Skeletal muscle cell (primary cell): ENCODE data around the gene SPCS2.
A peak's percentile ranks its signal among the peaks of the same experiment; 100 is the strongest.
"Not testable (repeated sequence)": the region's sequence is repeated elsewhere in the genome, so short reads cannot be mapped to it uniquely, and the experiment has no call there.

Experiments used
- DNase-seq: peaks from one replicate; pipeline ENCODE4 v3.0.0-alpha.2; 2010; ENCODE audit warnings: low read depth
- H3K4me3 ChIP-seq: 2 replicates; pipeline ENCODE4 v1.5.1; 2011; ENCODE audit warnings: low read depth, mild to moderate bottlenecking, control low read depth, low read length, moderate library complexity

The SPCS2 gene

GRCh38 chr11:74989260-74989638, 40.2 kb downstream of the SPCS2 start:
- DNase-seq, result no peak
- peak overlapping the region; percentile 78 for H3K4me3 ChIP-seq

DNA sequence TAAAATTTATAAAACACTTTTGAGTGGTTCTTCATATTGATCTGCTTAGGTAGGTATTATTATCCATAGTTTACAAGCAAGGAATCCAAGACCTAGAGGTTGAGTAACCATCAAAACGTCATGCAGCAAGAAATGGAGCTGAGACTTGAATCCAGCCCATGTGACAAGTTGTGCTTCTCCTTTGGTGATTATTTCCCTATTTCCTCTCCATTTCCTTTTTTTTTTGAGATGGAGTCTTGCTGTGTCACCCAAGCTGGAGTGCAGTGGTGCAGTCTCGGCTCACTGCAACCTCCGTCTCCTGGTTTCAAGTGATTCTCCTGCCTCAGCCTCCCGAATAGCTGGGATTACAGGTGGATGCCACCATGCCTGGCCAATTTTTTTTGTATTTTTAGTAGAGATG, 41.1 kb downstream of the SPCS2 start:
- not testable (repeated sequence) for H3K4me3 ChIP-seq, DNase-seq

DNA sequence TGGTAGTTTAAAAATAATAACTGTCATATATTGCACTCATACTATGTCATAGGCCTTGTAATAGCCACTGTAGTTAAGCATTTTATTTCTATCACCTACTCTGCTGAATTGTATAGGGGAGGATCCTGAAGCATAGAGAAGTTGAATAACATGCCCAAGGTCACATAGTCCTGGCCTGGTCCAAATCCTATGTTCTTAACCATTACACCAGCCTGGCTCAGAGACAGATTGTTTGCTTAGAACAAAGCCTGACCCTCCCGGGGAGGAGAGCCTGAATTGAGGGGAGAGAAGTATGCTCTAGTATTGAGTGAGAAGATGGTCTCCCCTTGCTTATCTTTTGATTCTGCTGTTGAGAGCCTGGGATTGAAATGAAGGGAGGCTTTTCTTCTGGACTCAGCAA, 41.9 kb downstream of the SPCS2 start:
- no peak for DNase-seq
- no peak overlapping the region for H3K4me3 ChIP-seq

DNA sequence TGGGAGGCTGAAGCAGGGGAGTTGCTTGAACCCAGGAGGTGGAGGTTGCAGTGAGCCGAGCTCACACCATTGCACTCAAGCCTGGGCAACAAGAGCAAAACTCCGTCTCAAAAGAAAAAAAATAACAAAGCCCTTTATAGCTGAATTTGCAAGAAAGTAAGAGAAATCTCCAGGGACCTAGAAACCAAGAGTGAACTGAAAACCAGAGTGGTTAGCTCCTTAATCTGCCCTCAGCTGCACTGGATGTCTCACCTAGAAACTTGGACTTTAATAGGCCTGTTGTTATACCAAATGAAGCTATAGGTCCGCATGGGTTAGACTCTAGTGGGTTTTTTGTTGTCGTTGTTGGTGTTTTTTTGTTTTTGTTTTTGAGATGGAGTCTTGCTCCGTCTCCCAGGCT, 43.8 kb downstream of the SPCS2 start:
- no peak overlapping the region for H3K4me3 ChIP-seq
- DNase-seq, result no peak

DNA sequence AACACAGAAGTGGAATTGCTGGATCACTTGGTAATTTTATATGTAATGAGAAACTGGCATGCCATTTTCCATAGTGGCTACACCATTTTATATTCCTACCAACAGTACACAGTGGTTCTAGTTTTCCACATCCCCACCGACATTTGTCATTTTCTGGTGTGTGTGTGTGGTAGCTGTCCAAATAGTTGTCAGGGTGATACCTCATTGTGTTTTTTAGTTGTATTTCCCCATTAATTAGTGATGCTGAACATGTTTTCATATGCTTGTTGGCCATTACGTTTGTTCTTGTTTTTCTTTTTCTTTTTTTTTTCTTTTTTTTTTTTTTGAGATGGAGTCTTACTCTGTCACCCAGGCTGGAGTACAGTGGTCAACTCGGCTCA, 51.9 kb downstream of the SPCS2 start:
- no peak overlapping the region for H3K4me3 ChIP-seq
- no peak for DNase-seq

GRCh38 chr11:75001686-75002085, 52.6 kb downstream of the SPCS2 start:
- no peak for DNase-seq
- no peak overlapping the region for H3K4me3 ChIP-seq

- no peak for DNase-seq
- H3K4me3 ChIP-seq, result no peak overlapping the region
Measured at GRCh38 chr11:75002516-75002915, 53.5 kb downstream of the SPCS2 start.

GRCh38 chr11:75004215-75004614, 55.1 kb downstream of the SPCS2 start:
- no peak for DNase-seq
- no peak overlapping the region for H3K4me3 ChIP-seq

- DNase-seq, result no peak
- no peak overlapping the region for H3K4me3 ChIP-seq
Measured at GRCh38 chr11:75011357-75011756, 62.3 kb downstream of the SPCS2 start.

- H3K4me3 ChIP-seq, result no peak overlapping the region
- DNase-seq, result no peak
Measured at GRCh38 chr11:75011872-75012271, 62.8 kb downstream of the SPCS2 start.

DNA sequence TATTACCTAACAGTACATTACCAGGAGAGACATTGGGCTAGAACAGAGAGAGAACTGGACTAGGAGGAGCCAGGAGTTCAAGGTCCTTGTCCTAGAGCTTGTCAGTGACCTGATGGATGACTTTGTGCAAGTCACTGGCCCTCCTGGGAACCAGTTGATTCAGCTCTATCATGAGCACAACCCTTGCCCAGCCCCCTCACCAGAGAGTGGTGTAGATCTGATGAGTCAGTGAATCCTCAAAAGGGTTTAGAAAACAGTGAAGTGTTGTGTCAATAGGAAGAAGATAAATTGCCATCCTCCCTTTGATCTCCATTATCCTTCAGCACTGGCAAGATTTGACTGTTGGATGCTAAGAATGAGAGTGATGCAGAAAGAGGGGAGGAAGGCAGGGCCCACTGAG, 64.0 kb downstream of the SPCS2 start:
- DNase-seq, result no peak
- H3K4me3 ChIP-seq, result no peak overlapping the region

GRCh38 chr11:75014129-75014528, 65.1 kb downstream of the SPCS2 start:
- DNase-seq, result peak; percentile 37
- H3K4me3 ChIP-seq, result no peak overlapping the region

- not testable (repeated sequence) for DNase-seq, H3K4me3 ChIP-seq
Measured at GRCh38 chr11:75019200-75019599, 70.1 kb downstream of the SPCS2 start.

DNA sequence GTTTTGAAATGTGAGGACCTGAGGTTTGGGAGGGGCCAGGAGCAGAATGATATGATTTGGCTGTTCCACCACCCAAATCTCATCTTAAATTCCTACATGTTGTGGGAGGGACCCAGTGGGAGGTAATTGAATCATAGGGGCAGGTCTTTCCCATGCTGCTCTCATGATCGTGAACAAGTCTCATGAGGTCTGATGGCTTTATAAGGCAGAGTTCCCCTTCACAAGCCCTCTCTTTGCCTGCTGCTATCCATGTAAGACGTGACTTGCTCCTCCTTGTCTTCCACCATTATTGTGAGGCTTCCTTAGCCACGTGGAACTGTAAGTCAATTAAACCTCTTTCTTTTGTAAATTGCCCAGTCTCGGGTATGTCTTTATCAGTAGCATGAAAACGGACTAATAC, 71.3 kb downstream of the SPCS2 start:
- DNase-seq, H3K4me3 ChIP-seq: not testable (repeated sequence)

DNA sequence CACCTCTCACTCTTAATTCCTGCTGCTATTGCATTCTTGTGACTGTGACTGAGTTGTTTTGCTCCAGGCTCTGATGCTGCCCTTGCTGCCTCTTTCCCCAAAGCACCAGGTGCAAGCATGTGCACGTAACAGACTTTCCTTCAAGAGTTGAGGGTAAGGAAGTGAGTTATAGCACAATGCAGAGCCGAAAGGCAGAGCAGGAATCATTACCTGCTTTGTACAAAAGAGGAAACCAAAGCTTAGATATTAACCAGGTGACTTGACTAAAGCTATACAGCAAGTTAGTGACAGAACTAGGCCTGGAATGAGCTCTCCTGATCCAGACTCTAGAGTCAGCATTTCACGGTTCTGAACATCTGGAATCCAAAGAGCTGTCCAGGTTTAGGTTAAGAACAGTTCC, 73.2 kb downstream of the SPCS2 start:
- DNase-seq, result no peak
- no peak overlapping the region for H3K4me3 ChIP-seq

- no peak overlapping the region for H3K4me3 ChIP-seq
- peak; percentile 43 for DNase-seq
Measured at GRCh38 chr11:75022759-75023396, 73.8 kb downstream of the SPCS2 start.

DNA sequence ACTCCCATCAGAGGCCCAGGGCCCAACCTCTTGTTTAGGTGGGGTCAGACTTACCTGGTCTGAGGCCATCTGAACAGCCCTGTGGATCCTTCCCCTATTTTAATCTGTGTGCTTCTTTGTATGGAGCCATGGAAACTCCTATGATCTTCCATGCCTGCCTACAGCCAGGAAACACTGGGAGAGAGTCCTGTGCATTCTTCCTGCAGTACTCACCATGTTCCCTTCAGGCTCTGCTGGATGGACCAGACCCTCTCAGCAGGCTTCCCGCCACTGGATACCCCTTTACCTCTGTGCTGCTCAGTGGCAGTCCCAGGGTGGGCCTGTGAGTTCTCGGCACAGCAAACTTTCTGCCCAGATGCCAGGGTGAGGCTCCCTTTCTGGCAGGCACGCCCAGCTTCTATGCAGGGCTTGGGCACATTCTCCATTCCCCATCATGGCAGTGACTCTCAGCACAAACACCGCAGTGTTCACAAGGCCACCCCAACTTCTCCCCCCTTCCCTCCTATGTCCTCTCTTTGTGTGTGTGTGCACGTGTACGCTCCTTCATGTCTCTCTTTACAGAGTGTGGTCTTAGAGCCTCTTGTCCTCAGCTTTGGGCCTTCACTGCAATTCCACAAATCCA, 74.5 kb downstream of the SPCS2 start:
- no peak overlapping the region for H3K4me3 ChIP-seq

DNA sequence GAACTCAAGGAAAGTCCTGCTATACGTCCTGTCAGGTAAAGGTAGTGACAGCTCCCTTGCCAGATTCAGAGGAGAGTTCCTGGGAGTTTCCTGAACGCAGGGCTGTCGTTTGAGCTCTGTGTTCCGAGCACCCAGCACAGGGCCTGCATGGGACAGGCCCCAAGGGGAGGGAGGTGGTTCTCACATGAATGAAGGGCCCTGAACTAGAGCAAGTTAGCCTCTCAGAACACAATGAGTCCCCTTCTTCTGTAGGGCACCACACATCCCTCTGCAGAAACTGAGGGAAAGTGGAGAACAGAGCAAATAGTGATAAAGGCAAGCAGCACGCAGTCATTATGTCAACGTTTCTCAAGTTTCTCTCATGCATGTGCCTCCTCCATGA, 75.0 kb downstream of the SPCS2 start:
- no peak for DNase-seq
- no peak overlapping the region for H3K4me3 ChIP-seq

More for the DNA sequence above, 74.5 kb downstream of the SPCS2 start:
- no peak for DNase-seq

DNA sequence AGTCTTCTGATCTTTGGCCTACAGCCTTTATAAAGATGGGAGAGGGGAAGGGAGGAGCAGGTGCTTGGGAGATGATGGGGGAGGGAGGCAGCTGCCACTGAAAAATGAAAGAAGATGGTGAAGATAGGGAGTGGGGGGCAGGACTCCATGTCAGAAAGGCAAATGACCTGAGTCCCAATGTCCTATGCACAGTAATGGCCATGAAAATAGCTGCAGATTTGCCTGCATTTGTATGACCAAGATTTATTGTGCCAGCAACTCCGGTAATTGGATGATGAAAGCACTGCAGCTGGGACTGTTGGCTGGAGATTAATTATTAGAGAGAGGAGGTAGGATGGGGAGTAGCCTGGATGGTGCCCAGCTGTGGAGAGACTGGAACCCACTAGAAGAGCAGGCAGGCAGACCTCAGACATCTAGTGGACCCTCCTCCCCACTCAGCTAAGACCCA, 75.7 kb downstream of the SPCS2 start:
- no peak overlapping the region for H3K4me3 ChIP-seq
- no peak for DNase-seq

DNA sequence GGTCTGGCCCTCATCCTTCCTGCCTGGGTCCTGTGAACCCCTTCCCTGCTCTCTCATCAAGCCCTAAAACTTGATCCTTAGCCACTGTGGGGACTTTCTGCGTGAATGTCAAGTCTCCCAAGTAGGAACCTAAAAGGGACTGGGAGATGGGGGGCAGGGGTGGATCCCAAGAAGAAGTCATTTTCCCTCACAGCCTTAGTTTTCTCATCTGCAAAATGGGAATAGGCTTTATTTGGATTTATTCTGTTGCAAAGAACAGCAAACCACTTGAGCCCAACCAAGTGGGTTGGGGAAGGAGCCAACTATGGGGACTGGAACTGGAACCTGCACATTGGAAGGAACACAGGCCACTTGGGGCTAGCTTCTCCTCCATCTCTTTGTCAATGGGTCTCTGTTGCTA, 76.5 kb downstream of the SPCS2 start:
- no peak overlapping the region for H3K4me3 ChIP-seq
- no peak for DNase-seq

- no peak overlapping the region for H3K4me3 ChIP-seq
- no peak for DNase-seq
Measured at GRCh38 chr11:75028321-75028720, 79.3 kb downstream of the SPCS2 start.
